Body of pancreas (tissue), 4 donors: ENCODE results near the gene MED12L.

ENCODE experiments used
- POLR2A ChIP-seq, 3 donors: fragments of 450-650 bp; IDR thresholded peaks; one replicate each; pipeline ENCODE4 v1.6.1; 2016; ENCODE audit warnings: antibody characterized with exemption in 3 of 3, mild to moderate bottlenecking in 2 of 3
- TF ChIP-seq, protein P1 (sequence below), 7 experiments: fragments of 450-650 bp in 4 of 7; fragments of 200-600 bp in 3 of 7; sonication (generic) in 3 of 7; IDR thresholded peaks; one replicate each; pipeline ENCODE4 v1.5.1; 2016 to 2019; ENCODE audit warnings: antibody characterized with exemption in 7 of 7

DNA sequence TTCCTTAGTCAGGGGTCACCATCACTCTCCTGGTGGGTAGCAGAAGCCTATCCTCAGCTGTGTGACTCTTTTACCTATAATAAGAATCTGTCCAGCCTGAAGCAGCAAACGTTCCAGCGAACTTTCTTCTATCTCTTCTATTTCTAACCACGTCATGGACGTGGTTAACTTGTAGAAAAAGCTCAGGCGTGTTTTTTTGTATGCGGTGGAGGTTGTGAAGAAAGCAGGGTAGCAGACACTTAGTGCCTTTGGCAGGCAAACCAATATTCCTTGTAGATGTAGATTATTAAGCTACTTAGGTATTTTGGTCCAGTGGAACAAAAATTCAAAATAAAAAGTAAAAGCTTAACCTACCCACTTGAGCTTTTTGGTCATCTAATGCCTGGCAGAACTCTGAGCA, 149.4 kb downstream of the MED12L start:
- TF ChIP-seq, protein P1, sequence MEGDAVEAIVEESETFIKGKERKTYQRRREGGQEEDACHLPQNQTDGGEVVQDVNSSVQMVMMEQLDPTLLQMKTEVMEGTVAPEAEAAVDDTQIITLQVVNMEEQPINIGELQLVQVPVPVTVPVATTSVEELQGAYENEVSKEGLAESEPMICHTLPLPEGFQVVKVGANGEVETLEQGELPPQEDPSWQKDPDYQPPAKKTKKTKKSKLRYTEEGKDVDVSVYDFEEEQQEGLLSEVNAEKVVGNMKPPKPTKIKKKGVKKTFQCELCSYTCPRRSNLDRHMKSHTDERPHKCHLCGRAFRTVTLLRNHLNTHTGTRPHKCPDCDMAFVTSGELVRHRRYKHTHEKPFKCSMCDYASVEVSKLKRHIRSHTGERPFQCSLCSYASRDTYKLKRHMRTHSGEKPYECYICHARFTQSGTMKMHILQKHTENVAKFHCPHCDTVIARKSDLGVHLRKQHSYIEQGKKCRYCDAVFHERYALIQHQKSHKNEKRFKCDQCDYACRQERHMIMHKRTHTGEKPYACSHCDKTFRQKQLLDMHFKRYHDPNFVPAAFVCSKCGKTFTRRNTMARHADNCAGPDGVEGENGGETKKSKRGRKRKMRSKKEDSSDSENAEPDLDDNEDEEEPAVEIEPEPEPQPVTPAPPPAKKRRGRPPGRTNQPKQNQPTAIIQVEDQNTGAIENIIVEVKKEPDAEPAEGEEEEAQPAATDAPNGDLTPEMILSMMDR (IDR thresholded peaks at IDR 0.05), result no peak
- no peak for TF ChIP-seq POLR2A (IDR thresholded peaks at IDR 0.05)
